NCI-H187 treated with DMSO at 0.1 percent for 48 hours (cell line): ENCODE data around the gene EXOC3L1.

Experiments used
- DNase-seq: peaks from one replicate; lab custom pipeline; 2025; lab: John Stamatoyannopoulos, UW

The EXOC3L1 gene

GRCh38 chr16:67198238-67198734 is 8.3 kb upstream of the EXOC3L1 start:
- DNase-seq, result no peak

- no peak for DNase-seq
Observed at GRCh38 chr16:67197704-67198103, 7.8 kb upstream of the EXOC3L1 start.

GRCh38 chr16:67196881-67197280 is 6.9 kb upstream of the EXOC3L1 start:
- no peak for DNase-seq

DNA sequence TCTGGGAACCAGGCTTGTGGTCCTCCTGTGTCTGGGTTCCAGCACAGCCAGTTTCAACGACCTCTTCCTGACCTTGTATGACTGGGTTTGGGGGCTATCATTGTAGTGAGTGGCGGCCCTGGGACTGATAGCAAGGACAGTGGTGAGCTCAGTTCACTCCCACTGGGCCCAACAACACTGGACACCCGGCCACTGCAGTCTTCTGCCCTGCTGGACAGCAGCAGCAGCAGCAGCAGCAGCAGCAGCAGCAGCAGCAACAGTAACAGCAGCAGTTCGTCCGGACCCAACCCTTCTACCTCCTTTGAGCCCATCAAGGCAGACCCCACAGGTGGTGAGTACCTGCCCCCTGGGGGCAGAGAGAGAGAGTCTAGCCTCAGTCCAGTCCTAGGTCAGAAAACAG is 5.7 kb upstream of the EXOC3L1 start:
- DNase-seq, result no peak

DNA sequence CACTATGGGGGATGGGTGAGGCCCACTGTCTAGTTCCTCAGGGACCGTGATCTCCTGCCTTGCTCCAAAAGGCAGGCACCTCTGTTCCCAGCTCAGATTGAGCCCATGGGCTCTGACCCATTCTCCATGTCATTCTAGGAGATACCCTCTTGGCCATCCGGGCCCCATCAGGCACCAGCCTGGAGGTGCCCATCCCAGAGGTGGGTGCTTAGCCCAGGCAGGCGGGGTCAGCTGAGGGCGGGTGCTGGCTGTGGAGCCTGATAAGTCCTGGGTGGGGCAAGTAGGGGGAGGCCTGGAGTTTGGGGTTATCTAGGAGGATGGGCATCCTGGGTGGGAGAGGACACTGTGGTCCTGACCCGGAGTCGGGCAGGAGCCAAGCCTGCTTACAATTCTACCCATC is 4.3 kb upstream of the EXOC3L1 start:
- no peak for DNase-seq

GRCh38 chr16:67193536-67193935 is 3.6 kb upstream of the EXOC3L1 start:
- DNase-seq, result no peak

GRCh38 chr16:67192781-67193361 is 2.9 kb upstream of the EXOC3L1 start:
- DNase-seq, result no peak

GRCh38 chr16:67191995-67192681 is 2.2 kb upstream of the EXOC3L1 start, which contains the start of gene E2F4:
TSS of gene E2F4 (plus strand) at chr16:67192155. CDS start at chr16:67192228, 73 bp downstream.
- DNase-seq, result peak; percentile 54

GRCh38 chr16:67191411-67191994 is 1.6 kb upstream of the EXOC3L1 start:
- DNase-seq, result no peak

GRCh38 chr16:67190448-67191399 is 788 bp upstream of the EXOC3L1 start:
- DNase-seq, result no peak

- DNase-seq, result no peak
Observed at GRCh38 chr16:67188798-67189197, 1.1 kb downstream of the EXOC3L1 start.

GRCh38 chr16:67188323-67188722 is 1.6 kb downstream of the EXOC3L1 start:
- no peak for DNase-seq

GRCh38 chr16:67187175-67187890 is 2.6 kb downstream of the EXOC3L1 start:
- no peak for DNase-seq

DNA sequence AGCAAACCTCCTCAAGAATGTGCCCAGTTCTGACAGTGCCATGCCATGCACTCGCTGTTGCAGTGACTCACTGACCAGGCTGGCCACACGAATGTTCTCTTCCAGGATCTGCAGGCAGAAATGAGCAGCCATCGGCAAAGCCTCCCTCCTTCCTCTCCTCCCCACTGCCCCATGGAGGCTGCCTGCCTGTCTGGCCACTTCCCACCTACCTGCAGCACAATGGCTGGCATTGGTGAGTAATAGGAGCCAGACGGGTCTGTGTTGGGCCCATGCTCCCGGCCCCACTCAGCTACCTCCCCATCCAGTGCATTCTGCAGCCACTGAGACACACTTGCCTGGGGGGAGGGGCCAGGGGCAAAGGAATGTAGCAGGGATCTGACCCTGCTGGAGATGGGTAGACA is 3.4 kb downstream of the EXOC3L1 start:
- no peak for DNase-seq

DNA sequence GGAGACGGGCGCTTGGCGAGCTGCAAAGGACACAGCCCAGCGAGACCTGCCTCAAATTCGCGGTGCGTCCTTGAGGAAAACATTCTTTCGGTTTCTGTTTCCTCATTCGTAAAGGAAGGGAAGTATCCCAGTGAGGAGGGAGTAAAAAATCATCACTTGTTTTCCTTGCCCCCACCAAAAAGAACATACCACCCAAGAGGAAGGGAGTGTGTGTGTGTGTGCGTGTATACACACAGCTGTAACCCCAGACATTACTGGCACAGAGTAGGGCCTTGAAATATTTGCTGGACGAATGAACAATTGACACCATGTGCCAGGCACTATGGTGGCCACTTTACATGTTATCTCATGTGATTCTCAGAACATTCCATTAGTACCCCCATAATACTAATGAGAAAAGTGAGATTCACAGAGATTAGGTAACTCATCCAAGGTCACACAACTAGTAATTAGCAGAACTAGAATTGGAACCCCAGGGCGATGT is 4.2 kb downstream of the EXOC3L1 start:
- DNase-seq, result no peak

DNA sequence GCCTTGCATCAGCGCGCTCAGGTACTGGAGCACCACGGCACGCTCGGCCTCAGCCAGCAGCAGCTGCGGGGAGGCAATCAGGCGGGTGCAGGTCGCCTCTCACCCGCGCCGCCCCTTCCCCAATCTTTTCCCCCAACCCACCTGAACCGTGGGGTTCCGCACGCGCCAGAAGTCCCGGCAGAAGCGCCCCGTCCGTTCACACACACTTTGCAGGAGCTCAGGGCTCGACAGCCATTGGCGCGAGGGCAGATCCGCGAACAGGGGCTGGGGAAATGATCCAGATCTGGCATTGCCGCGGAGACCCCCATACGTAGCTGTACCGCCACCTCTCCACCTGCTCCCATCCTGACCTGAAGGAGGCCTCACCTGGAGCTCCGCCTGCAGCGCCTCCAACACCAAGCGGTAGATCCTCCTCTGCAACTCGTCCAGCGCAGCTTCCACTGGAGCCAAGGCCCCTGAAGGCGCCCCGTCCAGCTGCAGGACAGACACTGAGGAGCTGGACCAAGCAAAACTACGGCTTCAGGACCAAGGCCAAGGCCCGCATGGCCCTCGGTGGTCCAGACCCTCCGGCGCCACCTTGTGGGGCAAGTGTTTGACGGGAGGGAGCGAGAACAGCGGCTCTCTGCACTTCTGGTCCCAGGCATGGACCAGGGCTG is 4.8 kb downstream of the EXOC3L1 start:
- no peak for DNase-seq

DNA sequence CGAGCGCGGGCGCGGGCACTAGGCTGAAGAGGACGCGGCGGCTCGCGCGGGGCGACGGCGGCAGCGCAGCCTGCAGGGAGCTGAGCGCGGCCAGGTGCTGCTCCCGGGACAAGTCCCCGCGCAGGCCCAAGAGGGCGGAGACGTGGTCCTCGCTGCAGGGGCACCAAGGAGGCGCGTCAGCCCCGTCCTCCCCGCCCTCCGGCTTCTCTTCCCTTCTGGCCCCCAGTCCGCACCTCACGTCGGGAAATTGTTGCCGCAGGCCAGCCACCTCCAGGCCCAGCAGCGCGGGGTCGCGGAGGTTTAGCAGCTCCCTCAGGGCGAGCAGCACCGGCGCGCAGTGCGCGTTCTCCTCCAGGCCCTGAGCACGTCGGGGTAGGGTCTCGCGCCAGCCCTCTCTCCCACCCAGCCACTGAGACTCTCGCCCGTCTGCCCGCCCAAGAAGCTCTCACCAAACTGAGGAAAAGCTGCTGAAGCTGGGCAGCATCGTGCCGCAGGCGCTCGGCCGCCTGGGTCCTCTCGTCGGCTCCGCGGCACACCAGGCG is 5.4 kb downstream of the EXOC3L1 start:
- no peak for DNase-seq

DNA sequence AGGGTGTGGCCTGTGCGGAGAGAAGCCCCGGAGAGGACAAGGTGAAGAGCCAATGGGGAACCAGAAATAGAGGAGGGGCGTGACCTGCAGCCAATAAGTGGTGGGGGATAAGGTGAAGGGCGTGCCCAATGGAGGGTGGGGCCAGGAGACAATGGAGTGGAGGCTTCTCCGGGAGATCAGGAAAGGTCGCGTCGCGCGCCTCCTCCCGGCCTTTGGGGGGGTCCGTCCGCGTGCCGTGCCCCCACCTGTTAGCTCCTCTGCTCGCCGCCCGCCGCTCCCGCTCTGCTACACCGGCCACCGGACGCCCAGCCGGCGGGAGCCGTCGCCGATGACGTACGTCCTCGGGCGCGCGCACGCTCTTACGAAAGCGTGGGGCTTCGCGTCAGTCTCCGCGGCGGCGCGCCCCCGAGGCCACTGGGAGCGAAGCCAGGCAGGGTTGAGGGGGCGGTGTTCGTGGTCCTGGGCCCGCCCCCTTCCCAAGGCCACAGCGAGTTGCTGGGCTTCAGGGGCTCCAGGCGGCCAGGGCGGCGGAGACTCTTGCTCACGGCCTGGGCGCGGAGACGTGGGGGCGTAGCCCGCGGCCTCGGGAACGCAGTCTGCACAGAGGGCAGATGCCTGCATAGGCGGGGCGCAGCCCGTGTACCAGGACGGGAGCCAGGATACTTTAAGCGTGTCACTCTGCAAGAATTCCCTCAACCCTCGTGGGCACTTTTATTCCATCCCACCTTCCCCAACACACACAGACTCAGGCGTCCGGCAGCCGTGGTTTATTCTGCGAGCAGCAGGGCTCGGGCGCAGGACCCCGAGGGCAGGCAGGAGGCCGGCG is 6.1 kb downstream of the EXOC3L1 start, which contains the start of gene MATCAP1:
Gene MATCAP1 (minus strand): TSS at position 337 of the 826 bp plus-strand sequence. CDS start 3,353 bp downstream, outside the sequence.
- peak; percentile 93 for DNase-seq

- DNase-seq, result no peak
Observed at GRCh38 chr16:67183284-67183626, 6.7 kb downstream of the EXOC3L1 start.

DNA sequence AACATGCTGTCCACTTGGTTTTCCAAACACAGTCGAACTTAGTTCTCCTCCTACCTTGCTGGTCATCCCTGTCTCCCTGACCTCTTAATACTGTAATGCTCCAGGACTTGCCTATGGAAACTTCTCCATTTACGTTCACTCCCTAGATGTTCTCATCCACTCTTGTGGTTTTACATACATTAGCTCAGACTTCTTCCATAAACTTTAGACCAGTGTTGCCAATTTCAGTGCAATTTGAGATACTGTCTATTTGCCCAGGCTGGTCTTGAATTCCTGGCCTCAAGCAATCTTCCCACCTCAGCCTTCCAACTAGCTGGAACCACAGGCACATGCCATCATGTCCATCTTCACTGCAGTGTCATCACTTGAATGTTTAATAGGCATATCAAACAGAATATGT is 7.6 kb downstream of the EXOC3L1 start:
- no peak for DNase-seq
